SKM-1 treated with dmso at 0.1 percent for 144 hours (cell line): ENCODE results near the gene MAEA.

Experiments
- DNase-seq: peaks from one replicate; lab custom pipeline; 2025; ENCODE audit not compliant: unreplicated experiment; lab: John Stamatoyannopoulos, UW

Gene MAEA

GRCh38 chr4:1376841-1377605 lies 87.3 kb downstream of the MAEA start:
- DNase-seq: no peak

- no peak for DNase-seq
Observed at GRCh38 chr4:1377606-1378261, 88.0 kb downstream of the MAEA start.

DNA sequence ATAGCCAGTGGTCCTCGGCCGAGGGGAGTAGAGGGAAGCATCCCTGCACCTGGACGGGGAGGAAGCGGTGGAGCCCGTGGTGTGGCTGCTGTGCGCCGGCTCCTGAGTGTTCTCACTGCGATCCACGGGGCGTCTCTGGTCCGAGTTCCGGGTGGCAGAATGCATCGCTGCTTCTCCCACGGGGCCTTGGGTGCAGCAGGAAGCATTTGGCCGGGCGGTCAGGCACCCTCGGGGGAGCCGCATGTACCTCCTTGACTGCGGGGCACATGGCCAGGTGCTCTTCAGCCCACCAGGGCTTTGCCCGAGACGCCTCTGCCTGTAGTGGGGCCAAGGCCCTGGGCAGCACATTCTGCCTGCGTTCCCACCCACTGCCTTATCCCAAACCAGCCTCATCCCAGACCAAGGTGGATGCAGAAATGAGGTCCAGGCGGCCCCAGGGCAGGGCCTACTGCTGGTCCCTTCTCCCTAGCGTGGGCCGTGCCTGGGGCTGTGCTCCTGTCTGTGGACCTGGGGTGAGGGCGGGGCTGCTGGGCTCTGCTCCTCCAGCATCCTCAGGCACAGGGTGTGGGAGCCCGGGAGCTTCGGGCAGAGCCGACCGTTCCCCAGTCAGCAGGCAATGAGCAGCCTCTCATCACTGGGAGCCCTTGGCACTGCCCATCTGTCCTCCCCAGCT lies 89.0 kb downstream of the MAEA start:
- no peak for DNase-seq

- DNase-seq: no peak
Observed at GRCh38 chr4:1379351-1379781, 89.7 kb downstream of the MAEA start.

- DNase-seq: no peak
Observed at GRCh38 chr4:1379801-1380331, 90.2 kb downstream of the MAEA start.

- no peak for DNase-seq
Observed at GRCh38 chr4:1380368-1381151, 90.9 kb downstream of the MAEA start.

GRCh38 chr4:1381181-1381621 lies 91.5 kb downstream of the MAEA start:
- DNase-seq: no peak

DNA sequence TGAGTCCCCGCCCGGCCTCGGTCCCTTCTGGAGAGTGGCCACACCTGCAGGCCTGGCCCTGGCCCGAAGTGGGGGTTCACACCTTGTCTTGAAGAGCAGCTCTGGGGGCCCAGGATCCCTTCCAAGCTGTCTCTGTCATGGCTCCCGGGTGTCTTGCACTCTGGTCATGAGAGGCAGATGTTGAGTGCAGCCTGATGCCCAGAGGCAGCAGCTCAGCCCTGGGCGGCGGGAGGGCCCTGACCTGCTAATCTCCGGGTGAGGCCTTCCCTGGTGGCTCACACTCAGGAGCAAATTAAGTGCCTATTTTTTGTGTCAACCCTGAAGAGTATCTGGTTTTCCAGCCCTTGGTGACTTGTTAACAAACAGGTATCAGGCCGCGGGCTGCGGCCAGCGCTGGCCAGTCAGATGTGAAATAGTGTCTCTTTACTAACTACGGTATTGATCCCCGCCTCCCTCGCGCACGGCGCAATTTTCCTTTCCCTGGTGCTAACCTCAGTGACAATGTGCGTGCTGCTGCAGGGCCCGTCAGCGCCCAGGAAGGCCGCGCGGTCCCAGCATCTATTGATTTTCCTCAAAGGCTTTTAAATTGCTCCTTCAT lies 92.4 kb downstream of the MAEA start:
- DNase-seq: no peak

DNA sequence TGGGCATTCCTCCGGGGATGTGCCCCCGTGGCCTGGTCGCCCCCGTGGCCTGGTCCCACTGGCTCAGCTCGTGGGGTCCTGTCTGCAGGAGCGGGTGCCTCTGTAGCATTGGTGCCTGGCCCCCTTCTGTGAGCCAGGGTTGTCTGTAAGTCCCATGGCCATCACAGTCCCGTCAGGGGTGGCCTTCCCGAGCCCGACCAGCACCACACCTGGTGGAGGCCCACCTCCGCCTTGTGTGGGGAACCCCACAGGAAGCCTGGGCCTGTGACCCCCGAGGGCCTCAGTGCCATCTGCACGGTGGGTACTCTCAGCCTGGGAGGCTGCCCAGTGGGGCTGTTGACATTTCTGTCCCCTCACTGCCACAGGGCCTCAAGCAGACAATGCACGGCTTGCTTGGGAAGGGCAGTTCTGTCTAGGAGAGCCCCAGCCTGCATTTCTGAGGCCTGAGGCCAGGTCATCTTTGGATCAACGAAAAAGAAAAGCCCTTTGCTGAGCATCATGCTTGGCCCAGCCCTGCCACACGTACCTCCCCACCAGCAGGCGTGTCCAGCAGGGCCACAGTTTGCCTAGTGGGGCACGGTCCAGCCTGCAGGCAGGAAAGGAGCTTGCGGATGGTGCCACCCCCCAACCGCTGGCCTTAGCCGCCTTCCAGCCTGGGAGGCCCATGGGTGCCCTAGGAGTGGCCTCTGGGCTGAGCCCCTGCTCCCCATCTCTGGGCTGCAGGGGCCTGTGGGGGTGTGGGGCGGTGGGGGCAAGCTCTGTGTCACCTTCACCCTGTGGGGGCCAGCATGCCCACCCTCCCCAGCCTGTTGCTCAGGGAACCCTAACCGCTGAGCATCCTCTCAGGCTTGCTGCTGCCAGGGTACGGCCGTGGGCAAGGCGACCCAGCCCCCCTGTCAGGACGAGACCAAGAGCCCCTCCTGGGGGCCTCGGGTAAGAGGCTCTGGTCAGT lies 93.4 kb downstream of the MAEA start:
- DNase-seq: no peak

DNA sequence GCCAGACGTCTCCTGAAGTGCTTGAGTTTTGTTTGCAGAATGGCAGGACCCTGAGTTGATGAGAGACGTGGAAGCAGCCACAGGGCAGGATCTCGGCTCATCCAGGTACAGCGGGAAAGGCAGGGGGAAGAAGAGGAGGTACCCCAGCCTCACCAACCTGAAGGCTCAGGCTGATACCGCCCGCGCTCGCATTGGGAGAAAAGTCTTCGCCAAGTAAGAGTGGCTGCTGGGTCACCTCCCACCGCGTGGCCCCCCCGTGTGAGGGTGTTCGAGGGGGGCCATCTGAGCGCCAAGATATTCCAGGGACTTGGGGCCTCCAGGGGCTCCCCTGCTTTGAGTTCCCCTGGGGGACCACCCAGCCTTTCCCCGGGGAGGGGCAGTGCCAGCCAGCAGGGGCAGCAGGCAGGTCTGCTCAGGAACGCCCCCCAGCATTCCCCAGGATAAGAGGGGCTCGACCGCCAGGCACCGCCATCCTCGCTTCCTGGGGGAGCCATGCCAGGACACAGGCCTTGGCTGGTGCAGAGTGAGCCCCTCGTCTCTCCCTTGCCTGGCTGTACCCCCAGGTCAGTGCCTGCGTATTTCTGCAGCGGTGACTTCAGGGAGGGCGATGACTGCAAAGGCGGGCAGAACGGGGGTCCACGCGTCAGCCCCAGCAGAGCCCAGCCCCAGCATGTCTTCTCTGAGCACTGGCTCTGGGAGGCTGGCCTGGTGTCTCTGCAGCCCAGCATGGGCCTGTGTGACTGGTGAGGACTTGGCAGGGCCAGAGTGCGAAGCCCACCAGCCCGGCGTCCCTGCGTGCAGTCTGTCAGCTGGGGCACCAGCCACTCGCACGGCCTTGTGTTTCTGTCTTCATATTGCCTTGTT lies 94.3 kb downstream of the MAEA start:
- DNase-seq: no peak

DNA sequence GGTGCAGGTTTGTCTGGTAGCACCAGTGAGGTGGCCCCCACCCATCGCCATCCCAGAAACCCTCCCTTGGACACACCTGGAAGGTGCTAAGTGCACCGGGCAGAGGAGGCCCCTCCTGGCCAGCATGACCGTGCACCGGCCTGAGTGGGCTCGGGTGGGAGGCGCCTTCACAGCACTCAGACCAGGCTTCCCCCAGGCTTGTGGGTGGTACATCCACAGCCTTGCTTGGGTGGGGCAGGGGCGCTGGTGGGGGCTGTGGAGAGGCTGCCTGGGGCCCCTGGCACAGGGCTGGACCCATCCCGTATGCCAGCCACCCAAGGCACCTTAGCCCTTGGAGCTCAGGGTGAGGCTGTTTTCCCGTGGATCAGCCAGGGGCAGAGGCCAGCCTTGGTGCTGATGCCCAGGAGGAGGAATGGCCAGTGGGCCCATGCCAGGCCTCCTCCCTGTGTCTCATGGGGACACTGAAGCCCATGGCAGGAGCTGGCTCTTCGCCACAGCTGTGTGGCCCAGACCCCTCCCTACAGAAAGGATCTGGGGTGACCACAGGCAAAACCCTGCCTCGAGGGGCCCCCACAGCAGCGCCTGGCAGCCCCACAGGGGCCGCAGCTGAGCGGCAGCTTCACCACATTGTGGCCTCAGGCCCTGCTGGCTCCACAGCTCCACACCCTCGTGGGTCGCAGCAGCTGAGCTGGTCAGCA lies 95.1 kb downstream of the MAEA start:
- DNase-seq: no peak

GRCh38 chr4:1385373-1386340 lies 96.0 kb downstream of the MAEA start:
- no peak for DNase-seq
